SK-N-SH (cell line): Measurements from ENCODE around the gene CISH. TPM values are rescaled to one million over a fixed set of nuclear protein-coding genes. Genes with fewer than 3 reads are reported as not detected.

Experiments used
- CTCF ChIA-PET: fragments of 300-600, 350-600 bp; formaldehyde crosslinking; extraction: SDS; loops from one replicate; lab custom pipeline; 2021; lab: Yijun Ruan, JAX
- POLR2A ChIA-PET: fragments of 350-600 bp; sonication (Branson Sonifier 250); formaldehyde crosslinking; extraction: SDS; loops from one replicate; lab custom pipeline; 2020; ENCODE audit warnings: antibody characterized with exemption, inconsistent platforms; lab: Yijun Ruan, JAX
- DNase-seq: peaks from one replicate; pipeline ENCODE4 v3.0.0; 2012
- H2AFZ ChIP-seq: fragments of 200-600 bp; sonication (generic); 2 replicates; pipeline ENCODE4 v1.8.1; 2016; ENCODE audit warnings: antibody characterized with exemption, mild to moderate bottlenecking, low read depth
- H3F3A ChIP-seq: fragments of 200-600 bp; sonication (generic); replicated peaks from 2 replicates; pipeline ENCODE3; 2016; ENCODE audit warnings: antibody characterized with exemption, mild to moderate bottlenecking; ENCODE audit not compliant: insufficient read depth
- H3K27ac ChIP-seq, 2 experiments: fragments of 200-500 bp in 1 of 2; fragments of 200-600 bp in 1 of 2; sonication (Bioruptor generic) in 1 of 2; sonication (generic), shearing (Covaris generic) in 1 of 2; 2 replicates each; pipeline versions ENCODE4 v1.5.1 to v1.6.1; 2014 to 2016; ENCODE audit warnings: low read depth in 2 of 2, inconsistent platforms in 1 of 2, low read length in 1 of 2, mild to moderate bottlenecking in 1 of 2, mixed read lengths in 1 of 2
- H3K27me3 ChIP-seq: fragments of 200-600 bp; sonication (generic), shearing (Covaris generic); 2 replicates; pipeline ENCODE4 v1.6.1; 2016; ENCODE audit warnings: mixed run types; ENCODE audit not compliant: insufficient read depth
- H3K36me3 ChIP-seq, 2 experiments: fragments of 200-500 bp in 1 of 2; fragments of 200-600 bp in 1 of 2; sonication (Bioruptor generic) in 1 of 2; sonication (generic) in 1 of 2; replicated peaks in 1 of 2; 2 replicates each; pipeline versions ENCODE3 to v1.5.1; 2014 to 2016; ENCODE audit warnings: low read length in 1 of 2, mild to moderate bottlenecking in 1 of 2; ENCODE audit not compliant: insufficient read depth in 2 of 2, control insufficient read depth in 1 of 2
- H3K4me1 ChIP-seq, 2 experiments: fragments of 200-500 bp in 1 of 2; fragments of 200-600 bp in 1 of 2; sonication (Bioruptor generic) in 1 of 2; sonication (generic), shearing (Covaris generic) in 1 of 2; 2 replicates each; pipeline versions ENCODE4 v1.5.1 to v1.6.1; 2014 to 2016; ENCODE audit warnings: low read depth in 1 of 2, low read length in 1 of 2, mixed run types in 1 of 2; ENCODE audit not compliant: insufficient read depth in 2 of 2, control insufficient read depth in 1 of 2
- H3K4me2 ChIP-seq: fragments of 200-600 bp; sonication (generic), shearing (Covaris generic); 2 replicates; pipeline ENCODE4 v1.6.1; 2017; ENCODE audit warnings: mixed run types
- H3K4me3 ChIP-seq, 2 experiments: fragments of 200-500 bp in 1 of 2; fragments of 200-600 bp in 1 of 2; sonication (Bioruptor generic) in 1 of 2; sonication (generic), shearing (Covaris generic) in 1 of 2; 2 replicates each; pipeline versions ENCODE4 v1.5.1 to v1.8.1; 2014 to 2016; ENCODE audit warnings: low read depth in 2 of 2, inconsistent platforms in 1 of 2, low read length in 1 of 2, mild to moderate bottlenecking in 1 of 2, mixed read lengths in 1 of 2, moderate library complexity in 1 of 2
- H3K79me2 ChIP-seq: fragments of 200-600 bp; sonication (generic); 2 replicates; pipeline ENCODE4 v1.8.1; 2017; ENCODE audit warnings: mild to moderate bottlenecking; ENCODE audit not compliant: insufficient read depth
- H3K9ac ChIP-seq: fragments of 200-600 bp; sonication (generic); 2 replicates; pipeline ENCODE4 v1.6.1; 2017; ENCODE audit warnings: mixed run types
- H3K9me2 ChIP-seq: fragments of 200-600 bp; sonication (generic); 2 replicates; pipeline ENCODE4 v1.6.1; 2017; ENCODE audit warnings: mixed run types
- H3K9me3 ChIP-seq: fragments of 200-600 bp; sonication (generic); 2 replicates; pipeline ENCODE4 v1.6.1; 2017; ENCODE audit warnings: mixed run types, mild to moderate bottlenecking, moderate library complexity
- H4K20me1 ChIP-seq: fragments of 200-600 bp; sonication (generic); 2 replicates; pipeline ENCODE4 v1.6.1; 2017; ENCODE audit warnings: mild to moderate bottlenecking, mixed run types; ENCODE audit not compliant: insufficient read depth
- FOSL2 ChIP-seq: IDR thresholded peaks from 2 replicates; pipeline ENCODE4 v1.4.0; 2012; ENCODE audit warnings: low read depth, mild to moderate bottlenecking, moderate library complexity, borderline replicate concordance
- MXI1 ChIP-seq: IDR thresholded peaks from 2 replicates; pipeline ENCODE4 v1.6.1; 2012; ENCODE audit warnings: mild to moderate bottlenecking, low read depth, low read length, improper control_type of control experiment
- REST ChIP-seq: IDR thresholded peaks from 2 replicates; pipeline ENCODE4 v1.6.1; 2012; ENCODE audit warnings: mild to moderate bottlenecking, low read depth, low read length, moderate library complexity
- RFX5 ChIP-seq: IDR thresholded peaks from 2 replicates; pipeline ENCODE4 v1.6.1; 2012; ENCODE audit warnings: mild to moderate bottlenecking, improper control_type of control experiment, low read length
- TCF12 ChIP-seq: IDR thresholded peaks from 2 replicates; pipeline ENCODE4 v1.4.0; 2012
- USF2 ChIP-seq: fragments of 150-350 bp; IDR thresholded peaks from 2 replicates; pipeline ENCODE4 v1.6.1; 2017; ENCODE audit warnings: antibody characterized with exemption, low read length, low read depth, borderline replicate concordance
- YY1 ChIP-seq: IDR thresholded peaks from 2 replicates; pipeline ENCODE4 v1.4.0; 2012; ENCODE audit warnings: low read depth, mild to moderate bottlenecking
- polyA plus RNA-seq, 3 experiments: library from polyadenylated mRNA; depleted of rRNA; stranded (reverse); fragments of >200 nt; gene quantifications; 2 replicates each; pipeline ENCODE4 v1.2.3, GENCODE V29; 2012

CISH gene
- polyA plus RNA-seq, 1 of the 3 experiments (the other 2 are of a cell fraction) = 2.6 TPM

- TF ChIP-seq REST (no peak), RFX5 (no peak), USF2 (no peak), YY1 (no peak)
These were observed 48.7 kb downstream of the CISH start (continued) for GRCh38 chr3:50562861-50563260.

GRCh38 chr3:50559702-50560101 is 51.9 kb downstream of the CISH start:
- ChIA-PET POLR2A (no interaction called here), CTCF (interaction anchor here (1.0 to 31.2 kb wide), 2 partner anchors 17 to 49 kb away, joined by 3 to 648 read pairs; partner anchors contain the start of genes CISH and MAPKAPK3)
- H3K79me2 ChIP-seq = no peaks in the 10 kb centered on the region
- H3K36me3 ChIP-seq = no peaks in the 10 kb centered on the region
- no peak overlapping the region for H3K9ac ChIP-seq
- TF ChIP-seq TCF12 (no peak), MXI1 (no peak), REST (no peak), FOSL2 (no peak)
- no peaks in the 10 kb centered on the region for H3K9me3 ChIP-seq
- no peak for DNase-seq
- no peaks in the 10 kb centered on the region for H3K27me3 ChIP-seq
- no peak overlapping the region for H3K4me2 ChIP-seq
- no peaks in the 10 kb centered on the region for H4K20me1 ChIP-seq
- no peaks in the 10 kb centered on the region; a peak in 1 of 4 replicates for H3K4me1 ChIP-seq
- H3K4me3 ChIP-seq = no peak overlapping the region
- no peaks in the 10 kb centered on the region for H3F3A ChIP-seq
- no peak overlapping the region for H3K27ac ChIP-seq
- H2AFZ ChIP-seq = no peak overlapping the region
- no peaks in the 10 kb centered on the region for H3K9me2 ChIP-seq
